ENCODE results near the gene DHX8. TPM values are rescaled to one million over a fixed set of nuclear protein-coding genes. Genes with fewer than 3 reads are reported as not detected.

The DHX8 gene
- total RNA-seq: 33.0 and 46.6 TPM in 2 replicates

GRCh38 chr17:43483674-43484551 is at the start of gene DHX8:
TSS of gene DHX8 (plus strand) at chr17:43483975. CDS start at chr17:43484038, 63 bp downstream.

GRCh38 chr17:43546319-43547188 is 62.8 kb downstream of the DHX8 start, which contains the start of gene ETV4:
TSS of gene ETV4 (minus strand) at chr17:43546340. CDS start at chr17:43545617, 723 bp downstream.

Other genes starting within 250 kb of the DHX8 start
- not detected in 2 replicates for gene RNU2-1, start 250.0 kb upstream of the DHX8 start, total RNA-seq
- gene ARL4D, start 85.0 kb upstream of the DHX8 start, total RNA-seq: 11.9 and 22.0 TPM in 2 replicates
- 1.1 and 3.6 TPM in 2 replicates for gene ETV4, start 62.4 kb downstream of the DHX8 start, total RNA-seq
- 2.8 TPM in 1 of 2 replicates, not detected in the other for gene MEOX1, start 177.9 kb downstream of the DHX8 start, total RNA-seq